ENCODE results near the gene HMGN3. TPM values are rescaled to one million over a fixed set of nuclear protein-coding genes. Genes with fewer than 3 reads are reported as not detected.

HMGN3 gene
- total RNA-seq, 1 donor from 2014 or later = 128 TPM

- DNase-seq (ENCODE audit: low read depth) = no peak
Observed at GRCh38 chr6:79184641-79185040, 49.8 kb downstream of the HMGN3 start.

- no peak for DNase-seq (ENCODE audit: low read depth)
Observed at GRCh38 chr6:79184086-79184485, 50.4 kb downstream of the HMGN3 start.

- peak; percentile 41 for DNase-seq (ENCODE audit: low read depth)
Observed at GRCh38 chr6:79180052-79180451, 54.4 kb downstream of the HMGN3 start.

- DNase-seq (ENCODE audit: low read depth) = no peak
Observed at GRCh38 chr6:79173378-79173777, 61.1 kb downstream of the HMGN3 start.

- DNase-seq (ENCODE audit: low read depth) = peak; percentile 88
Observed at GRCh38 chr6:79170959-79171358, 63.5 kb downstream of the HMGN3 start.

GRCh38 chr6:79170431-79170830, 64.1 kb downstream of the HMGN3 start:
- DNase-seq (ENCODE audit: low read depth) = peak; percentile 52

GRCh38 chr6:79168695-79168980, 65.8 kb downstream of the HMGN3 start:
- DNase-seq (ENCODE audit: low read depth) = peak; percentile 37

GRCh38 chr6:79167931-79168694, 66.4 kb downstream of the HMGN3 start:
- peak; percentile 68 for DNase-seq (ENCODE audit: low read depth)

- no peak for DNase-seq (ENCODE audit: low read depth)
Observed at GRCh38 chr6:79159846-79160245, 74.6 kb downstream of the HMGN3 start.

- DNase-seq (ENCODE audit: low read depth) = peak; percentile 96
Observed at GRCh38 chr6:79158856-79159516, 75.5 kb downstream of the HMGN3 start.

GRCh38 chr6:79157961-79158644, 76.4 kb downstream of the HMGN3 start:
- peak; percentile 49 for DNase-seq (ENCODE audit: low read depth)

- DNase-seq (ENCODE audit: low read depth) = no peak
Observed at GRCh38 chr6:79152269-79152737, 82.2 kb downstream of the HMGN3 start.

Other genes with a start within 250 kb of the HMGN3 start
- 15.1 and 36.9 TPM in 2 replicates for gene PHIP, start 156.4 kb downstream of the HMGN3 start, total RNA-seq